IMR-90 (cell line): ENCODE results near the gene UBALD1. TPM values are rescaled to one million over a fixed set of nuclear protein-coding genes. Genes with fewer than 3 reads are reported as not detected.

Experiments used
- ATAC-seq: fragments of 200-7000 bp; cut with Tn5 transposase; 2 replicates; pipeline ENCODE4 v1.9.1; 2020; ENCODE audit warnings: low read depth, mild to moderate bottlenecking, moderate library complexity
- BruUV-seq: library from RNA; stranded (reverse); fragments of 400-500 nt; replicated peaks from 2 replicates; lab custom pipeline; 2021; lab: Mats Ljungman, UMichigan
- CTCF ChIA-PET: fragments of 300-600 bp; formaldehyde crosslinking; extraction: SDS; loops from one replicate; lab custom pipeline; 2021; ENCODE audit warnings: antibody characterized with exemption; lab: Yijun Ruan, JAX
- POLR2A ChIA-PET: fragments of 300-600 bp; sonication (Branson Sonifier 250); formaldehyde crosslinking; loops from one replicate; lab custom pipeline; 2022; ENCODE audit warnings: antibody characterized with exemption; ENCODE audit not compliant: unreplicated experiment; lab: Charles Lee
- DNase-seq: peaks from one replicate; pipeline ENCODE4 v3.0.0; 2013
- H2AFZ ChIP-seq: replicated peaks from 2 replicates; pipeline ENCODE3; 2013; ENCODE audit warnings: low read length, mild to moderate bottlenecking; ENCODE audit not compliant: poor library complexity
- H2AK5ac ChIP-seq: 2 replicates; pipeline ENCODE4 v1.6.1; 2013; ENCODE audit warnings: low read depth, low read length, inconsistent platforms
- H2AK9ac ChIP-seq: replicated peaks from 2 replicates; pipeline ENCODE3; 2013; ENCODE audit warnings: mild to moderate bottlenecking, low read depth, low read length, moderate library complexity; ENCODE audit not compliant: poor library complexity
- H2BK120ac ChIP-seq: 2 replicates; pipeline ENCODE4 v1.6.1; 2013; ENCODE audit warnings: low read depth, low read length, inconsistent platforms
- H2BK15ac ChIP-seq: 3 replicates; pipeline ENCODE4 v1.6.1; 2013; ENCODE audit warnings: low read depth, low read length, inconsistent platforms
- H2BK20ac ChIP-seq: 2 replicates; pipeline ENCODE4 v1.6.1; 2013; ENCODE audit warnings: low read depth, mild to moderate bottlenecking, inconsistent platforms, low read length, moderate library complexity
- H2BK5ac ChIP-seq: 2 replicates; pipeline ENCODE4 v1.6.1; 2013; ENCODE audit warnings: mild to moderate bottlenecking, low read depth, low read length, inconsistent platforms; ENCODE audit not compliant: poor library complexity, severe bottlenecking
- H3K14ac ChIP-seq: replicated peaks from 2 replicates; pipeline ENCODE4 v1.6.1; 2013; ENCODE audit warnings: low read depth, low read length, inconsistent platforms
- H3K18ac ChIP-seq: 2 replicates; pipeline ENCODE4 v1.6.1; 2013; ENCODE audit warnings: low read depth, low read length, control low read depth
- H3K23ac ChIP-seq: 2 replicates; pipeline ENCODE4 v1.6.1; 2013; ENCODE audit warnings: low read depth, low read length, inconsistent platforms
- H3K27ac ChIP-seq: 2 replicates; pipeline ENCODE4 v1.5.1; 2013; ENCODE audit warnings: mild to moderate bottlenecking, control low read depth, low read length; ENCODE audit not compliant: insufficient read depth
- H3K27me3 ChIP-seq: 2 replicates; pipeline ENCODE4 v1.6.1; 2013; ENCODE audit warnings: low read length; ENCODE audit not compliant: control insufficient read depth, insufficient read depth
- H3K36me3 ChIP-seq: 2 replicates; pipeline ENCODE4 v1.6.1; 2013; ENCODE audit warnings: low read length, mixed read lengths; ENCODE audit not compliant: control insufficient read depth, insufficient read depth
- H3K4ac ChIP-seq: 2 replicates; pipeline ENCODE4 v1.6.1; 2013; ENCODE audit warnings: low read depth, low read length, inconsistent platforms
- H3K4me1 ChIP-seq: 2 replicates; pipeline ENCODE4 v1.6.1; 2013; ENCODE audit warnings: low read length, mixed read lengths; ENCODE audit not compliant: control insufficient read depth, insufficient read depth
- H3K4me2 ChIP-seq: 2 replicates; pipeline ENCODE4 v1.6.1; 2013; ENCODE audit warnings: low read depth, mild to moderate bottlenecking, control low read depth, low read length, moderate library complexity
- H3K4me3 ChIP-seq: 2 replicates; pipeline ENCODE4 v1.5.1; 2013; ENCODE audit warnings: low read depth, mild to moderate bottlenecking, control low read depth, low read length, moderate library complexity; ENCODE audit not compliant: insufficient read depth
- H3K56ac ChIP-seq: 2 replicates; pipeline ENCODE4 v1.6.1; 2013; ENCODE audit warnings: low read length, inconsistent platforms; ENCODE audit not compliant: insufficient read depth; ENCODE audit errors: extremely low read depth
- H3K79me1 ChIP-seq, 2 experiments: 2 replicates each; pipeline ENCODE4 v1.6.1; 2013; ENCODE audit warnings: low read length in 2 of 2, inconsistent platforms in 1 of 2, low read depth in 1 of 2
- H3K9ac ChIP-seq: 2 replicates; pipeline ENCODE4 v1.6.1; 2013; ENCODE audit warnings: low read depth, low read length, control low read depth
- H3K9me1 ChIP-seq: 2 replicates; pipeline ENCODE4 v1.6.1; 2013; ENCODE audit warnings: low read length, inconsistent platforms; ENCODE audit not compliant: insufficient read depth
- H3K9me3 ChIP-seq: 2 replicates; pipeline ENCODE4 v1.6.1; 2013; ENCODE audit warnings: low read length; ENCODE audit not compliant: control insufficient read depth, insufficient read depth
- H4K20me1 ChIP-seq: 2 replicates; pipeline ENCODE4 v1.6.1; 2013; ENCODE audit warnings: low read length, inconsistent platforms; ENCODE audit not compliant: insufficient read depth
- H4K5ac ChIP-seq: 2 replicates; pipeline ENCODE4 v1.6.1; 2013; ENCODE audit warnings: mild to moderate bottlenecking, low read depth, low read length, control low read depth
- H4K8ac ChIP-seq, 2 experiments: 2 replicates each; pipeline ENCODE4 v1.6.1; 2013; ENCODE audit warnings: low read depth in 2 of 2, low read length in 2 of 2, control low read depth in 1 of 2, inconsistent platforms in 1 of 2
- H4K91ac ChIP-seq: 2 replicates; pipeline ENCODE4 v1.6.1; 2013; ENCODE audit warnings: low read depth, low read length, inconsistent platforms; ENCODE audit not compliant: insufficient read depth
- BHLHE40 ChIP-seq: fragments of 150-350 bp; IDR thresholded peaks from 2 replicates; pipeline ENCODE4 v1.6.1; 2016; ENCODE audit warnings: mild to moderate bottlenecking, low read depth, low read length
- CEBPB ChIP-seq: IDR thresholded peaks from 2 replicates; pipeline ENCODE4 v1.6.1; 2012; ENCODE audit warnings: low read depth, low read length, improper control_type of control experiment
- CHD1 ChIP-seq: IDR thresholded peaks from 2 replicates; pipeline ENCODE4 v1.6.1; 2012; ENCODE audit warnings: low read depth, low read length, improper control_type of control experiment
- CTCF ChIP-seq: conservative IDR thresholded peaks from 2 replicates; pipeline ENCODE4 v1.5.1; 2012; ENCODE audit warnings: mild to moderate bottlenecking, low read depth, low read length, improper control_type of control experiment
- ELK1 ChIP-seq: fragments of 150-350 bp; IDR thresholded peaks from 2 replicates; pipeline ENCODE4 v1.6.1; 2016; ENCODE audit warnings: low read depth, mild to moderate bottlenecking, low read length, moderate library complexity, borderline replicate concordance
- FOS ChIP-seq: fragments of 150-350 bp; IDR thresholded peaks from 2 replicates; pipeline ENCODE4 v1.6.1; 2016; ENCODE audit warnings: low read depth, low read length
- MAFK ChIP-seq: IDR thresholded peaks from 2 replicates; pipeline ENCODE4 v1.6.1; 2012; ENCODE audit warnings: low read depth, low read length, improper control_type of control experiment
- MAZ ChIP-seq: IDR thresholded peaks from 2 replicates; pipeline ENCODE4 v1.6.1; 2012; ENCODE audit warnings: low read depth, mild to moderate bottlenecking, low read length, improper control_type of control experiment, moderate library complexity, borderline replicate concordance
- MXI1 ChIP-seq: IDR thresholded peaks from 2 replicates; pipeline ENCODE4 v1.6.1; 2012; ENCODE audit warnings: low read depth, mild to moderate bottlenecking, low read length, moderate library complexity, borderline replicate concordance
- NFE2L2 ChIP-seq: fragments of 150-350 bp; IDR thresholded peaks from 2 replicates; pipeline ENCODE4 v1.6.1; 2016; ENCODE audit warnings: low read depth, mild to moderate bottlenecking, low read length
- POLR2A ChIP-seq: IDR thresholded peaks from 2 replicates; pipeline ENCODE4 v1.6.1; 2012; ENCODE audit warnings: mild to moderate bottlenecking, low read depth, low read length
- RAD21 ChIP-seq: IDR thresholded peaks from 2 replicates; pipeline ENCODE4 v1.6.1; 2012; ENCODE audit warnings: low read length, improper control_type of control experiment
- RCOR1 ChIP-seq: IDR thresholded peaks from 2 replicates; pipeline ENCODE4 v1.6.1; 2012; ENCODE audit warnings: mild to moderate bottlenecking, low read length, improper control_type of control experiment; ENCODE audit not compliant: insufficient replicate concordance
- RFX5 ChIP-seq: IDR thresholded peaks from 2 replicates; pipeline ENCODE4 v1.8.0; 2012; ENCODE audit warnings: low read depth, mild to moderate bottlenecking, low read length, moderate library complexity
- SMC3 ChIP-seq: fragments of 150-350 bp; IDR thresholded peaks from 2 replicates; pipeline ENCODE4 v1.6.1; 2016; ENCODE audit warnings: low read depth, mild to moderate bottlenecking, antibody characterized with exemption, low read length, moderate library complexity
- USF2 ChIP-seq: fragments of 150-350 bp; IDR thresholded peaks from 2 replicates; pipeline ENCODE4 v1.6.1; 2017; ENCODE audit warnings: mild to moderate bottlenecking, antibody characterized with exemption, low read length, low read depth
- WGBS, 2 experiments: methylation state at CpG; one replicate each; pipeline versions ENCODE4 v1.1.5 to v1.1.7; 2013; ENCODE audit warnings: missing lambda C conversion rate in 2 of 2; ENCODE audit not compliant: insufficient read length in 1 of 2; ENCODE audit errors: extremely low coverage in 2 of 2; 5-methylcytosine and 5-hydroxymethylcytosine counted together
- dilution Hi-C: fragments of 300-500 bp; cut with HindIII; formaldehyde crosslinking; loops from one replicate; pipeline ENCODE4 v1.14.3; 2018; ENCODE audit warnings: low sequenced_read_pairs; ENCODE audit not compliant: unreplicated experiment
- in situ Hi-C: fragments of 300-500 bp; cut with MboI; formaldehyde crosslinking; loops from 3 replicates; pipeline ENCODE4 v1.14.3; 2019; ENCODE audit warnings: low sequenced_read_pairs, inconsistent platforms, mixed read lengths
- intact Hi-C: fragments of 100-400 bp; cut with micrococcal nuclease; formaldehyde crosslinking; loops from 2 replicates; pipeline ENCODE4 v1.10.0; 2022
- polyA plus RNA-seq, 3 experiments: library from polyadenylated mRNA; depleted of rRNA; stranded (reverse); fragments of >200 nt; gene quantifications; 2 replicates each; pipeline ENCODE4 v1.2.3, GENCODE V29; 2012; ENCODE audit warnings: low replicate concordance in 1 of 3
- total RNA-seq: library from RNA; depleted of rRNA; stranded (reverse); fragments of >200 nt; gene quantifications from 2 replicates; pipeline ENCODE4 v1.2.3, GENCODE V29; 2012

Gene UBALD1
- total and polyA plus RNA-seq, 2 of the 4 experiments (the other 2 are of a cell fraction) = 1.3 to 14.5 TPM

- dilution Hi-C loops (no loop called here), intact Hi-C loops (no loop called here), in situ Hi-C loops (no loop called here)
- H3K18ac ChIP-seq = no peak overlapping the region
- H3K27me3 ChIP-seq = peaks cover 29% of the 10 kb centered on the region
- H3K9ac ChIP-seq = no peak overlapping the region
- no peak overlapping the region for H3K4me3 ChIP-seq
- H3K23ac ChIP-seq = no peak overlapping the region
- no peak overlapping the region for H3K14ac ChIP-seq
- H3K9me1 ChIP-seq = no peaks in the 10 kb centered on the region
- DNase-seq = no peak
- CTCF ChIA-PET = interaction anchor here (1.1 kb wide), 1 partner anchor 30 kb away, joined by 4 read pairs; no protein-coding TSS in a partner anchor
- no peak overlapping the region for H3K27ac ChIP-seq
- POLR2A ChIA-PET = no interaction called here
- no peak overlapping the region for H2AK5ac ChIP-seq
- no peak overlapping the region for H2BK120ac ChIP-seq
- no peak overlapping the region for H3K56ac ChIP-seq
- no peak for ATAC-seq
- H3K4me2 ChIP-seq = no peak overlapping the region
- H2BK15ac ChIP-seq = no peak overlapping the region
- peaks cover 14% of the 10 kb centered on the region for H3K9me3 ChIP-seq
- no peak overlapping the region for H2BK20ac ChIP-seq
- no peaks in the 10 kb centered on the region for H3K4me1 ChIP-seq
- H3K36me3 ChIP-seq = no peaks in the 10 kb centered on the region
- no TSS peak for BruUV-seq
- no peaks in the 10 kb centered on the region for H3K79me1 ChIP-seq
- no peak overlapping the region for H3K4ac ChIP-seq
- H2BK5ac ChIP-seq = no peak overlapping the region
- no CpG with 5 or more reads among the region's 7 CpGs for WGBS, 2 experiments
- H2AFZ ChIP-seq = no peak overlapping the region
- no peak overlapping the region for H4K5ac ChIP-seq
- no peak overlapping the region for H4K8ac ChIP-seq
- H4K20me1 ChIP-seq = no peaks in the 10 kb centered on the region
- TF ChIP-seq CEBPB (no peak), FOS (no peak), RAD21 (no peak), CTCF (no peak), MAZ (no peak), MAFK (no peak), RCOR1 (no peak), NFE2L2 (no peak), ELK1 (no peak), USF2 (no peak), SMC3 (no peak), MXI1 (no peak), BHLHE40 (no peak), RFX5 (no peak), CHD1 (no peak), POLR2A (no peak)
- no peak overlapping the region for H4K91ac ChIP-seq
- no peak overlapping the region for H2AK9ac ChIP-seq
These were observed 28.4 kb downstream of the UBALD1 start for GRCh38 chr16:4586291-4586690.
